Kidney (tissue), 11 donors: ENCODE results near the gene THOC3. TPM values are rescaled to one million over a fixed set of nuclear protein-coding genes. Genes with fewer than 3 reads are reported as not detected.
"Not testable (repeated sequence)": the region's sequence is repeated elsewhere in the genome, so short reads cannot be mapped to it uniquely, and the experiment has no call there.

Experiments used
- DNase-seq, 5 donors: peaks; one replicate each; pipeline ENCODE4 v3.0.0-alpha.2; 2013 to 2020
- FAIRE-seq: peaks from 2 replicates; lab custom pipeline; 2012; peaks lifted over from hg19 to GRCh38; lab: Jason Lieb, UNC
- H3K27ac ChIP-seq, 2 donors: one replicate each; pipeline ENCODE4 v1.7.0; 2013; ENCODE audit warnings: low read depth in 2 of 2, low read length in 2 of 2, inconsistent platforms in 1 of 2
- H3K27me3 ChIP-seq: one replicate; pipeline ENCODE4 v1.7.1; 2013; ENCODE audit warnings: low read length, inconsistent platforms; ENCODE audit not compliant: control insufficient read depth, insufficient read depth
- H3K36me3 ChIP-seq, 3 donors: one replicate each; pipeline versions ENCODE4 v1.7.0 to v1.7.1; 2013; ENCODE audit warnings: low read length in 3 of 3, control low read depth in 1 of 3, inconsistent platforms in 1 of 3; ENCODE audit not compliant: insufficient read depth in 3 of 3, control insufficient read depth in 2 of 3
- H3K4me1 ChIP-seq, 3 donors: one replicate each; pipeline versions ENCODE4 v1.7.0 to v1.7.1; 2013; ENCODE audit warnings: low read length in 3 of 3, inconsistent platforms in 1 of 3, low read depth in 1 of 3; ENCODE audit not compliant: control insufficient read depth in 2 of 3, insufficient read depth in 2 of 3
- H3K4me3 ChIP-seq, 3 donors: one replicate each; pipeline versions ENCODE4 v1.7.0 to v1.8.1; 2013; ENCODE audit warnings: low read length in 3 of 3, control low read depth in 1 of 3, inconsistent platforms in 1 of 3
- H3K9ac ChIP-seq, 3 donors: one replicate each; pipeline versions ENCODE4 v1.7.0 to v1.7.1; 2013; ENCODE audit warnings: low read length in 3 of 3, control low read depth in 1 of 3, inconsistent platforms in 1 of 3
- H3K9me3 ChIP-seq, 3 donors: one replicate each; pipeline versions ENCODE4 v1.7.0 to v1.7.1; 2013; ENCODE audit warnings: low read length in 3 of 3, control low read depth in 1 of 3, inconsistent platforms in 1 of 3; ENCODE audit not compliant: control insufficient read depth in 2 of 3, insufficient read depth in 1 of 3
- intact Hi-C: fragments of 100-400 bp; cut with DNase I; formaldehyde crosslinking; loops from one replicate; pipeline ENCODE4 v1.11.1; 2022
- polyA plus RNA-seq: library from polyadenylated mRNA; stranded (reverse); fragments of 350-450 nt; fragmentation: Illumina TruSeq; extraction: RNeasy Lipid Tissue Mini Kit (QIAGEN cat#74804); gene quantifications from one replicate; pipeline ENCODE4 v1.2.3, GENCODE V29; 2014; ENCODE audit warnings: low read depth, low replicate concordance; ENCODE audit not compliant: insufficient read depth
- total RNA-seq: library from RNA; stranded (reverse); fragmentation: NEBNext Ultra II Directional; extraction: Animal tissue kit (Norgen Biotek cat#: 25700); gene quantifications from one replicate; pipeline ENCODE4 v1.2.1, GENCODE V29; 2021
- donor health status: control.
- donor health status: control.
- donor health status: DM: yes; HTN: yes; CAD: no.
- donor health status: Normal renal cell carcinoma (clear cell type).

THOC3 gene
- total and polyA plus RNA-seq, 2 donors from 2014 or later, result 21.3 to 25.2 TPM

GRCh38 chr5:175960228-175960627 lies 7.9 kb downstream of the THOC3 start:
- H3K4me3 ChIP-seq, H3K9ac ChIP-seq, H3K27me3 ChIP-seq, H3K36me3 ChIP-seq, H3K4me1 ChIP-seq, H3K9me3 ChIP-seq, DNase-seq, H3K27ac ChIP-seq, FAIRE-seq, intact Hi-C loops: not testable (repeated sequence)

DNA sequence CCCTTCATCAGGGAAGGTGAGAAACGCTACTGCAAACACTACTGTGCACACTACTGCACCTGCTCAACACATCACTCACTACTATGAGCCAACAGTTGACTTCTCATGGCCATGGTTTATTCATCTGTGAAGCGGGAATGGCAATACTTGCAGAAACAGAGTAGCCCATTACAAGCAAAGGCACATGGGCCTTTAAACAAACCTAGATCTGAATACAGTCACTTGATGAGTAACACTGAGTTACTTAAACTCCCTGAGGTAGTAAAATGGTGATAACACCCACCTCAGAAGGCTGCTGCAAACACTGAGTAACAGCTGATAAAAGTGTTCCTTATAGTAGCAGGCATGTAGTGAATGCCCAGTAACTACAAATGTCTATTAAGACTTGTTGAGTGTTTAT lies 9.6 kb downstream of the THOC3 start:
- H3K4me1 ChIP-seq, DNase-seq, intact Hi-C loops, H3K27me3 ChIP-seq, H3K27ac ChIP-seq, H3K36me3 ChIP-seq, H3K4me3 ChIP-seq, H3K9ac ChIP-seq, H3K9me3 ChIP-seq, FAIRE-seq: not testable (repeated sequence)

GRCh38 chr5:175954107-175954506 lies 14.0 kb downstream of the THOC3 start:
- H3K27me3 ChIP-seq, FAIRE-seq, H3K9me3 ChIP-seq, H3K4me1 ChIP-seq, H3K4me3 ChIP-seq, intact Hi-C loops, H3K27ac ChIP-seq, H3K9ac ChIP-seq, DNase-seq, H3K36me3 ChIP-seq: not testable (repeated sequence)

DNA sequence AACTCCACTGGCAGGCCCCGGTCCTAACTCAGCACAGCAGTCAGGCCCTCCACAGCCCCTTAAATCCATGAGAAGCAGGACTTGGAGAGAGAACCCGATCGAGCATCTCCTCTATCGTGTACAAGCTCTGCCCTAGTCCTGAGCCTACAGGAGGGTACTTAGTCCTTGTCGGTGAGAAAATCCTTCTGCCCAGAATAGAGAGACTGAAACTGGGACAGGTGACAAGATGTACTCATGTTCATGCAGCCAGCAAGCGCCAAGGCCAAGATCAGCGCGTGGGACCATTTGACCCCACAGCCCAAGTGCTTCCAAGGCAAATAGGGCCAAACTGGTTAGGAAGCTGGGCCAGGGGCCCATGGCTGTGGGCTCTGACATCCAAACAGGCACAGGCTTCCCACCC lies 15.3 kb downstream of the THOC3 start:
- H3K27me3 ChIP-seq, FAIRE-seq, DNase-seq, H3K9ac ChIP-seq, H3K4me3 ChIP-seq, H3K27ac ChIP-seq, H3K9me3 ChIP-seq, H3K4me1 ChIP-seq, intact Hi-C loops, H3K36me3 ChIP-seq: not testable (repeated sequence)

- H3K27ac ChIP-seq, H3K4me1 ChIP-seq, H3K9me3 ChIP-seq, H3K9ac ChIP-seq, intact Hi-C loops, H3K27me3 ChIP-seq, DNase-seq, FAIRE-seq, H3K36me3 ChIP-seq, H3K4me3 ChIP-seq: not testable (repeated sequence)
Observed at GRCh38 chr5:175951339-175951969, 16.7 kb downstream of the THOC3 start.

- H3K4me1 ChIP-seq, FAIRE-seq, H3K9me3 ChIP-seq, intact Hi-C loops, H3K9ac ChIP-seq, DNase-seq, H3K27ac ChIP-seq, H3K4me3 ChIP-seq, H3K36me3 ChIP-seq, H3K27me3 ChIP-seq: not testable (repeated sequence)
Observed at GRCh38 chr5:175948329-175949108, 19.6 kb downstream of the THOC3 start.

DNA sequence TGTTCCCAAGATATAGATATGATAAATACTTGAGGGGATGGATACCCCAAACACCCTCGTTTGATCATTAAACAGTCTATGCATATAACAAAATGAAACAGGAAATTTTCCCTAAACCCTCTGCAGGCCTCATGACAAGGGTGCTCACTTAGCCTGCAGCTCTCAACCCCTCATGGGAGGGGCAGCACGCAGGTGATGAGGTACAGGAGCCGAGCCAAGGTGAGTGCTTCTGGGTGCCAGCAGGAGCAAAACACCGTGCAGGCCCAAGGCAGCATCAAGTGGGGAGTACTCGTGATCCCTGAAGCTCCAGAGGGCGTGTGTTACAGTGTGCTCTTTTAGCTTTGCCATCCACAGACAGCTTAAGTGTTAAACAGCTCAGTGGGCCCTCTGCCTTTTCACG lies 24.9 kb downstream of the THOC3 start:
- FAIRE-seq, H3K9ac ChIP-seq, DNase-seq, H3K36me3 ChIP-seq, intact Hi-C loops, H3K9me3 ChIP-seq, H3K27ac ChIP-seq, H3K4me1 ChIP-seq, H3K4me3 ChIP-seq, H3K27me3 ChIP-seq: not testable (repeated sequence)

GRCh38 chr5:175940632-175941031 lies 27.5 kb downstream of the THOC3 start:
- DNase-seq, H3K4me3 ChIP-seq, H3K27ac ChIP-seq, intact Hi-C loops, H3K9ac ChIP-seq, H3K9me3 ChIP-seq, H3K4me1 ChIP-seq, H3K36me3 ChIP-seq, H3K27me3 ChIP-seq, FAIRE-seq: not testable (repeated sequence)
